Epithelial cell of proximal tubule (primary cell): ENCODE results near the gene AAK1. TPM values are rescaled to one million over a fixed set of nuclear protein-coding genes. Genes with fewer than 3 reads are reported as not detected.
"Not testable (repeated sequence)": the region's sequence is repeated elsewhere in the genome, so short reads cannot be mapped to it uniquely, and the experiment has no call there.

ENCODE experiments used
- DNase-seq: peaks from one replicate; pipeline ENCODE4 v3.0.0-alpha.2; 2011; ENCODE audit warnings: low read depth
- H3K4me3 ChIP-seq: 2 replicates; pipeline ENCODE4 v1.5.1; 2011; ENCODE audit warnings: low read depth, mild to moderate bottlenecking, low read length
- total RNA-seq: library from RNA; depleted of rRNA; stranded (reverse); fragments of >200 nt; gene quantifications from 2 replicates; pipeline ENCODE4 v1.2.3, GENCODE V29; 2015
- TF ChIP-seq, protein P1 (sequence below): conservative IDR thresholded peaks from 2 replicates; pipeline ENCODE4 v1.5.1; 2012; ENCODE audit warnings: low read depth, mild to moderate bottlenecking, low read length

Gene AAK1
- total RNA-seq, 1 donor from 2014 or later = 32.2 TPM

- TF ChIP-seq, protein P1, sequence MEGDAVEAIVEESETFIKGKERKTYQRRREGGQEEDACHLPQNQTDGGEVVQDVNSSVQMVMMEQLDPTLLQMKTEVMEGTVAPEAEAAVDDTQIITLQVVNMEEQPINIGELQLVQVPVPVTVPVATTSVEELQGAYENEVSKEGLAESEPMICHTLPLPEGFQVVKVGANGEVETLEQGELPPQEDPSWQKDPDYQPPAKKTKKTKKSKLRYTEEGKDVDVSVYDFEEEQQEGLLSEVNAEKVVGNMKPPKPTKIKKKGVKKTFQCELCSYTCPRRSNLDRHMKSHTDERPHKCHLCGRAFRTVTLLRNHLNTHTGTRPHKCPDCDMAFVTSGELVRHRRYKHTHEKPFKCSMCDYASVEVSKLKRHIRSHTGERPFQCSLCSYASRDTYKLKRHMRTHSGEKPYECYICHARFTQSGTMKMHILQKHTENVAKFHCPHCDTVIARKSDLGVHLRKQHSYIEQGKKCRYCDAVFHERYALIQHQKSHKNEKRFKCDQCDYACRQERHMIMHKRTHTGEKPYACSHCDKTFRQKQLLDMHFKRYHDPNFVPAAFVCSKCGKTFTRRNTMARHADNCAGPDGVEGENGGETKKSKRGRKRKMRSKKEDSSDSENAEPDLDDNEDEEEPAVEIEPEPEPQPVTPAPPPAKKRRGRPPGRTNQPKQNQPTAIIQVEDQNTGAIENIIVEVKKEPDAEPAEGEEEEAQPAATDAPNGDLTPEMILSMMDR = no peak
- H3K4me3 ChIP-seq = no peak overlapping the region
- DNase-seq = no peak
These were observed 17.1 kb upstream of the AAK1 start for GRCh38 chr2:69660637-69661036.

DNA sequence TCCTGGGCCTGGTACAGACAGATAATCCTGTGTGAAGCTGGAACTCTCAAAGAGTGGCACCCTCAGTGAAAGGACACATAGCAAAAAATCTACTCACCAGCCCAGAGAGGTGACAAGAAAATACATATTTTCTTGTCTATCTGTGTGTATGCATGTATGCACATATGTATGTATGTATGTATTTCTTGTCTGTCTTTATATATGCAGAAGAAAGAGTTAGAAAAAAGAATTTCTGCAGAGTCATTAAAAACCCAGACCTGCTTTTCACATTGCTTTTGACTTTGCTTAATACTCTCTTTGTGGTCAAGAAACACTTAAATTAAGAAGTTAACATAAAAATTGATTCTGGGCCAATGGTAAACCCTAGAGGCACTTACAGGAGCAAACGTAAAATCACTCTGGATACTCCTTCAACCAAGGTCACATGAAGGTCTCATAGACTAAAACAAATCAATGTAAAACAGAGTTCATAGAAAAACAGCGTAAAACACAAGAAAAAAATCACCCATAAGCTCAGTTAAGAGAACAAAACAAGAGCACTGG is 16.5 kb upstream of the AAK1 start:
- TF ChIP-seq, protein P1 = no peak
- DNase-seq = no peak
- no peak overlapping the region for H3K4me3 ChIP-seq

DNA sequence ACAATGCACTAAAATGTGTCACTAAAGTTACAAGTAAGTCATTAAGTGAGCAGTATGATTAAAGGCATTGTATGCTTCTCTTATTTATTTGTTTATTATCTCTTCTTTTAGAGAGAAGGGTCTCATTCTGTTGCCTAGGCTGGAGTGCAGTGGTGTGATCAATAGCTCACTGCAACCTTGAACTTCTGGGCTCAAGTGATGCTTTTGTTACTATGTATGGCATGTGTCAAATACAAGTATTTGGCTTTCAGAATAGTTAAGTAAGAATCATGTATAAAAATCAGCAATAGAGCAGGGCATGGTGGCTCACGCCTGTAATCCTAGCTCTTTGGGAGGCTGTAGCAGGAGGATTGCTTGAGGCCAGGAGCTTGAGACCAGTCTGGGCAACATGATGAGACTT is 15.8 kb upstream of the AAK1 start:
- no peak for DNase-seq

GRCh38 chr2:69652206-69652605 is 8.7 kb upstream of the AAK1 start:
- peak; percentile 53 for DNase-seq
- TF ChIP-seq, protein P1 = no peak
- no peak overlapping the region for H3K4me3 ChIP-seq

More for the DNA sequence above, 15.8 kb upstream of the AAK1 start:
- TF ChIP-seq, protein P1 = no peak
- no peak overlapping the region for H3K4me3 ChIP-seq

DNA sequence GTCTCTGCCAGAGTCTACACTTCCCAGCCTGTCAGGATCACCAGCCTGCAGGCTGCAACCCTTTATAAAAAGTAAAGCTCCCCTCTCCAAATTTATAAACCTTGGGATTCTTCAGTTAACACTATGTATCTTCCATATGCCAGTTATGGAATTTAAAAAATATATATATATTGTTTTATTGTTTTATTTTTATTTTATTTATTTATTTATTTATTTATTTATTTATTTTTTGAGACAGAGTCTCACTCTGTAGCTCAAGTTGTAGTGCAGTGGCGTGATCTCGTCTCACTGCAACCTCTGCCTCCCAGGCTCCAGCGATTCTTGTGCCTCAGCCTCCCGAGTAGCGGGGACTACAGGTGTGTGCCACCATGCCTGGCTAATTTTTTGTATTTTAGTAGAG is 3.7 kb upstream of the AAK1 start:
- not testable (repeated sequence) for DNase-seq, H3K4me3 ChIP-seq

DNA sequence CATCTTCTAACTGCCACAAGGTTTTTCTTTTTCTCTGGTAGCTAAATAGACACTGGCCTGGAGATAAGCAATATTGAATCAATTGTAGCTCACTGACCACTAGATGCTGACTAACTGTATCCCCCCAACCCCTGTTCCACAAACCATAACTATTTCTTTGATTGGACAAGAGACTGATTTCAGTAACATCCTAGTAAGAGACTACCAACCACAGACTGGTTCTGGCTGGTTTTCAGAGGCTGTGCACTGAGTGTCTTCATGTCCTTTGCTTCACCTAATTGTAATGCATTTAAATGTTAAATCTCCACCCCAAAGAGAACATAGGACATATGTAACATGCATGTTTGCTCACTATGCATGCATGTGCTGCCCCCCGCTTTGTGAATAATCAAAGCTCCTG is 3.2 kb upstream of the AAK1 start:
- DNase-seq = no peak
- no peak overlapping the region for H3K4me3 ChIP-seq
- TF ChIP-seq, protein P1 = no peak

GRCh38 chr2:69645921-69646320 is 2.4 kb upstream of the AAK1 start:
- H3K4me3 ChIP-seq = no peak overlapping the region
- no peak for DNase-seq
- TF ChIP-seq, protein P1 = no peak
